GM13976 (cell line): ENCODE measurements around the gene ATP6V1D.
"Not testable (repeated sequence)": the region's sequence is repeated elsewhere in the genome, so short reads cannot be mapped to it uniquely, and the experiment has no call there.

Experiments used
- DNase-seq: peaks from one replicate; pipeline ENCODE4 v3.0.0; 2012; ENCODE audit warnings: low spot score
- CTCF ChIP-seq: IDR thresholded peaks from 2 replicates; pipeline ENCODE4 v1.5.1; 2012; ENCODE audit warnings: borderline replicate concordance, mild to moderate bottlenecking; ENCODE audit not compliant: insufficient read depth; ENCODE audit errors: extremely low read depth, missing control alignments, control extremely low read depth
- in situ Hi-C: fragments of 300-500 bp; cut with MboI; formaldehyde crosslinking; loops from one replicate; pipeline ENCODE4 v1.12.0; 2022; ENCODE audit warnings: low sequenced_read_pairs, mixed read lengths, inconsistent platforms; ENCODE audit not compliant: unreplicated experiment

Gene ATP6V1D

GRCh38 chr14:67359775-67360469, at the start of gene ATP6V1D, which contains the start of gene EIF2S1:
Gene ATP6V1D (minus strand): TSS chr14:67359804. CDS start chr14:67359698, 106 bp downstream.
Gene EIF2S1 (plus strand): TSS chr14:67360328. CDS start chr14:67364768, 4,440 bp downstream.
- in situ Hi-C loops = no loop called here
- DNase-seq = peak; percentile 96
- TF ChIP-seq CTCF = peak; percentile 85

- in situ Hi-C loops = loop anchor here (25.0 kb wide), 1 partner anchor 304 kb away; the partner anchor contains the start of gene RDH12
- not testable (repeated sequence) for DNase-seq
Observed at GRCh38 chr14:67408122-67408801, 48.7 kb upstream of the ATP6V1D start.

- in situ Hi-C loops = loop anchor here (25.0 kb wide), 1 partner anchor 307 kb away; the partner anchor contains the start of gene RDH12
- TF ChIP-seq CTCF = no peak
Observed at GRCh38 chr14:67405771-67406170, 46.2 kb upstream of the ATP6V1D start.

GRCh38 chr14:67400434-67400833, 40.8 kb upstream of the ATP6V1D start:
- in situ Hi-C loops = loop anchor here (25.0 kb wide), 1 partner anchor 312 kb away; the partner anchor contains the start of gene RDH12
- DNase-seq = no peak
- no peak for TF ChIP-seq CTCF

More at GRCh38 chr14:67405771-67406170, 46.2 kb upstream of the ATP6V1D start:
- no peak for DNase-seq

GRCh38 chr14:67397536-67397935, 37.9 kb upstream of the ATP6V1D start:
- DNase-seq = no peak
- TF ChIP-seq CTCF = no peak
- in situ Hi-C loops = no loop called here

- DNase-seq = no peak
- TF ChIP-seq CTCF = no peak
- in situ Hi-C loops = no loop called here
Observed at GRCh38 chr14:67396381-67396970, 36.9 kb upstream of the ATP6V1D start.

GRCh38 chr14:67395876-67396189, 36.2 kb upstream of the ATP6V1D start:
- DNase-seq = no peak
- in situ Hi-C loops = no loop called here
- no peak for TF ChIP-seq CTCF
